ENCODE results near the gene AGBL4. TPM values are rescaled to one million over a fixed set of nuclear protein-coding genes. Genes with fewer than 3 reads are reported as not detected.

Gene AGBL4
- total RNA-seq, 1 experiment from 2014 or later: not detected

GRCh38 chr1:48671578-48671977 lies 1352.2 kb downstream of the AGBL4 start (continued):
- TF ChIP-seq REST (IDR thresholded peaks at IDR 0.05; ENCODE audit: low read depth) (no peak), CTCF (IDR thresholded peaks at IDR 0.05 in 2 of 3, conservative IDR thresholded peaks at IDR 0.05 in 1 of 3; ENCODE audit: borderline replicate concordance in 1 of 3, insufficient read depth in 1 of 3, low read depth in 2 of 3, low read length in 2 of 3) (no peak), ATF3 (IDR thresholded peaks at IDR 0.05) (no peak)

GRCh38 chr1:48670234-48671020 lies 1353.3 kb downstream of the AGBL4 start:
- Histone ChIP-seq H3K79me2 (ENCODE audit: insufficient read depth, low read length) (no peaks in the 10 kb centered on the region), H4K20me1 (ENCODE audit: insufficient read depth) (no peaks in the 10 kb centered on the region), H2AFZ (ENCODE audit: low read depth, low read length, poor library complexity, severe bottlenecking) (no peak overlapping the region), H3K27ac (ENCODE audit: low read depth, low read length) (no peak overlapping the region), H3K9me3 (ENCODE audit: control insufficient read depth in 1 of 2, insufficient read depth in 1 of 2, low read depth in 1 of 2, low read length in 2 of 2) (no peaks in the 10 kb centered on the region), H3K9me2 (ENCODE audit: insufficient read depth) (no peaks in the 10 kb centered on the region), H3K4me2 (ENCODE audit: low read length) (no peak overlapping the region), H3K4me1 (ENCODE audit: control insufficient read depth in 1 of 2, insufficient read depth in 2 of 2, low read length in 2 of 2) (no peaks in the 10 kb centered on the region), H3K9ac (ENCODE audit: low read length) (no peak overlapping the region), H3K36me3 (ENCODE audit: control insufficient read depth in 1 of 2, insufficient read depth in 2 of 2, low read length in 2 of 2) (no peaks in the 10 kb centered on the region), H3K4me3 (replicated peaks in 1 of 2; ENCODE audit: low read depth in 1 of 2, low read length in 2 of 2) (no peak overlapping the region), H3K27me3 (ENCODE audit: insufficient read depth, low read length) (peaks cover 57% of the 10 kb centered on the region)
- no peak for TF ChIP-seq ZNF274 (IDR thresholded peaks at IDR 0.05; ENCODE audit: low read depth, low read length)
- no peak for TF ChIP-seq EZH2phosphoT487 (IDR thresholded peaks at IDR 0.05; ENCODE audit: borderline replicate concordance)
- TF ChIP-seq CEBPB (IDR thresholded peaks at IDR 0.05; ENCODE audit: low read depth): no peak
- no peak for TF ChIP-seq MAX (IDR thresholded peaks at IDR 0.05)
- no peak for TF ChIP-seq CBX3 (IDR thresholded peaks at IDR 0.05; ENCODE audit: low read depth)
- TF ChIP-seq POLR2A (IDR thresholded peaks at IDR 0.05; ENCODE audit: borderline replicate concordance, extremely low read depth, insufficient read depth, insufficient read length): no peak
- no peak for TF ChIP-seq CTCF (IDR thresholded peaks at IDR 0.05 in 2 of 3, conservative IDR thresholded peaks at IDR 0.05 in 1 of 3; ENCODE audit: borderline replicate concordance in 1 of 3, insufficient read depth in 1 of 3, low read depth in 2 of 3, low read length in 2 of 3)
- no peak for TF ChIP-seq EZH2 (IDR thresholded peaks at IDR 0.05)
- ChIA-PET CTCF (no interaction called here), RAD21 (ENCODE audit: low non-redundant PET in 1 of 2, low total read pairs in 2 of 2, uncharacterized antibody in 2 of 2, unreplicated experiment in 2 of 2) (no interaction called here), POLR2A (no interaction called here)
- ATAC-seq: no peak
- intact Hi-C loops (cut with micrococcal nuclease): no loop called here
- no TSS peak for BruUV-seq (replicated peaks)
- no peak for DNase-seq (ENCODE audit: low read depth, low spot score)

Measured in HCT116 (cell line).